ENCODE data around the gene B4GALT7.
"Not testable (repeated sequence)": the region's sequence is repeated elsewhere in the genome, so short reads cannot be mapped to it uniquely, and the experiment has no call there.

Gene B4GALT7

DNA sequence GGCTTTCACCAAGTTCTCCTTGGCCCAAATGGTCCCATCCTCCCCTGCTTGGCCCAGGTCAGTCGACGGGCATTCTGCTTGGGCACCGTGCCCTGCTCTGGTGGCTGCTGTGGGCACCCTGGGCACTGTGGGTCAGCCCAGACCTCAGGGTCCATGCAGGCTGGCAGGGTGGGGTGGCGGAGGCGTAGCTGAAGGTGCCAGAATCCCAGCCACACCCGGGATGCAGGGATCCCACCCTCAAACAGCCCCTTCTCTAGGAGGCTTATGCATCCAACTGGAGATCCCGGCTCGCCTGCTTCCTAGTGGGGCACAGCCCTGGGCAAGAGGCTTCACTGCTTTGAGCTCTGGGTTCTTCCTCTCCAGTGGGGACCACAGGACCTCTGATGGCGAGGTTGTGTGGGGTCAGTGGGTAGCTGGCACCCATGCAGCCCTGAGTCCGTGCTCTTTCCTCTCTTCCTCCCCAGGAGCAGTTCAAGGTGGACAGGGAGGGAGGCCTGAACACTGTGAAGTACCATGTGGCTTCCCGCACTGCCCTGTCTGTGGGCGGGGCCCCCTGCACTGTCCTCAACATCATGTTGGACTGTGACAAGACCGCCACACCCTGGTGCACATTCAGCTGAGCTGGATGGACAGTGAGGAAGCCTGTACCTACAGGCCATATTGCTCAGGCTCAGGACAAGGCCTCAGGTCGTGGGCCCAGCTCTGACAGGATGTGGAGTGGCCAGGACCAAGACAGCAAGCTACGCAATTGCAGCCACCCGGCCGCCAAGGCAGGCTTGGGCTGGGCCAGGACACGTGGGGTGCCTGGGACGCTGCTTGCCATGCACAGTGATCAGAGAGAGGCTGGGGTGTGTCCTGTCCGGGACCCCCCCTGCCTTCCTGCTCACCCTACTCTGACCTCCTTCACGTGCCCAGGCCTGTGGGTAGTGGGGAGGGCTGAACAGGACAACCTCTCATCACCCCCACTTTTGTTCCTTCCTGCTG is 9.4 kb downstream of the B4GALT7 start:
- no peak for DNase-seq (ENCODE audit: low read depth in 2 of 3, low spot score in 2 of 3)

DNA sequence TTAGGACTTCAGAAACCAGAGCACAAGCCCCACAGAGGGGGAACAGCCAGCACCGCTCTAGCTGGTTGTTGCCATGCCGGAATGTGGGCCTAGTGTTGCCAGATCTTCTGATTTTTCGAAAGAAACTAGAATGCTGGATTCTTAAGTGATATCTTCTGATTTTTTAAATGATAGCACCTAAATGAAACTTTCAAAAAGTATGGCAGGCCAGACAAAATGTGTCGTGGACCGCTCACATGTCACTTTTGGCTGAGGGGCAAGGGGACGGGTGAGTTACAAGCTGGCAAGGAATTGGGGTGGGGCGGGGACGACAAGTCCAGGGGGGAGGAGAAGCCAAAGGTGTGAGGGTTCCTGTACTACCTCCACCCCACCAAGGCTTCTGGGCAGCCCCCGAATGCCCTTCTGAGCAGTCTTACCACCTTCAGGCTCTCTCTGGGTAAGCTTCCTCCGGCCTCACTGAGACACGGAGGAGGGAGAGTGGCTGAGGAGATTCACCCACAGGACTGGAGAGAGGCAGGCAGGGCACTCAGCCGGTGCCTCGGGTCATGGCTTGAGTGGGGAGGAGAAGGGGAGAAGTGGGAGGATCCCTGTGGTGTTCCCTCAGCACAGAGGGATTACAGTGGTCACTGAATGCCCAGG is 10.3 kb downstream of the B4GALT7 start:
- no peak for DNase-seq (ENCODE audit: low read depth in 2 of 3, low spot score in 2 of 3)

DNA sequence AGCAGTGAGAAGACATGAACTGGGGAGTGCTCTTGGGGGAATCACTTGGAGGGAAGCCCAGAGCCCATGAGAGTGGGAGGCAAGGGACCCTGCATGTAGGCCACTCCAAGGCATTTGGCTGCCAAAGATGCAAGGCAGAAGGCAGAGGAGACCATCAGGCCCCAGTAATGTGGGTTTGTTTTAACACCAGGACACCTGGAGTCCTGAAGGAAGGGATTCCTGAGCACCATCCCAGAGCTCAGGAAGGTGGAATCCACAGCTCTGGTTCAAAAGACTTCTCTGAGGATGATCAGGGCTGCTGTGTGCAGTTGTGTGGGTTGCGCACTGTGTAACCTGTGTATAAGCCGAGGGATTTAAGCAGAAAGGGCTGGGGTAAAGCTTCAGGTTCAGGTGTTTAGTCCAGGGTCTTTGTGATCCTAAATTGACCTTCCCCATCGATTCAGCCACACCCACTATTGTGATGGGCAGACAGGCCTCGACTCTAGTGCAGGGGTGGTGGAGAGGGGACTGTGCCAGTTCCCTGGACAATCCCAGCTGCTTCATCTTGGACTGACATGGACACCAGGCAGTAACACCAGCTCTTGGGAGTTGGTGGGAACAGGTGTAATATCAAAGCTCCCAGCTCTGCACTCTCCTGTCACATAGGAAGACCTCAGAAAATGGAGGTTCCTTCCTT is 11.0 kb downstream of the B4GALT7 start:
- no peak for DNase-seq (ENCODE audit: low read depth in 2 of 3, low spot score in 2 of 3)

DNA sequence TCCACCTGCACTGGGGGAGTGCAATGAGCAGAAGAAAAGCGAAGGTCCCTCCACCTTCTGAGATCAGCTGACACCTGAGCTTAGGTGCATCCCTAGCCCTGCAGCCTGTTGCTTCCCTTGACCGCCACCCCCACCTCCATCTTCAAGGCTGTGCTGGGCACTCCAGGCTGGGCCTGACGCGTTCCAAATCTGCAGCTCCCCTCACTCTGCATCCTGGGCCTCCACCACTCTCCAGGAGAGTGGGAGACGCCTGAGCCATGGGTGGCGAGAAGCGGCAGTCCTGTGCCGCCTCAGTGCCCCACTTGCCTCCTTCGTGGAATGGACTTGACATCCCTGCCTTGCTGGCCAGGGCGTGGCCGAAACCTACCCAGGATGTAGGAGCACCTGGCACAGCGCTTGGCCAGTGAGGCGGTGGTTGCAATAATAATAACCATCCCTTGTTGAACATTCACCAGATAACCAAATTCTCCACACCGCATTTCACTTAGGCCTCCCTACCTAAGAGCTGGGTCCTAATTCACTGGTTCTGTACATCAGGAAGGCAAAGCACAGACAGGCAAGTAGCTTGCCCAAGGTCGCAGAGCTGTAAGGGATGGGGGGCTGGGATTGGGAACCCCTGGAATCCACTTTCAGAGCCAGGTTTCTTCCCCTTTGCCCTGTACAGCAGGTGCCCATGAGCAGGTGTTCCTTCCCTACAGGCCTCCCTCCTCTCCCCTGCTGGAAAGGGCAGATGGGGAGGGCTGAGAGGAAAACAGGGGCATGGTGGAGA is 11.7 kb downstream of the B4GALT7 start:
- DNase-seq (ENCODE audit: low read depth in 2 of 3, low spot score in 2 of 3): no peak

DNA sequence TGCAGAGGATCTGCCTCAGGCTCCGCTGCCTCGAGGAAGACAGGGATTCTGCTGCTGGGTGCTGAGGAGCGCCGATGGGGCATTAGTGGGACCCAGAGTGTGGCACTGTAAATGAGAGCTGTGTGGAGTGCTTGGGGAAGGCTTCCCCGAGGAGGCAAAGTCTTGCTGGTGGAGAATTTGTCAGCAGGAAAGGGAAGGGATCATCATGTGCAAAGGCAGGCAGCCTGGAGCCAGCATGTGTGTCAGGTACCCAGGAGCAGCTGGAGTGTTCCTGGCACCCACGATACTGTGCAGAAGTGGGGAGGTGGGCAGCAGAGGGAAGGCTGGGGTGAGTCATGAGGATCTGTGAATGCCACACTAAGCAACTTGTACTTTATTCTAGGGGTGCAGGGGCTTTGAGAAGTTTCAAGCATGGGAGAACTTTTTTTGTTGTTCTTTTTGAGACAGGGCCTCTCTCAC is 12.3 kb downstream of the B4GALT7 start:
- no peak for DNase-seq (ENCODE audit: low read depth in 2 of 3, low spot score in 2 of 3)

DNA sequence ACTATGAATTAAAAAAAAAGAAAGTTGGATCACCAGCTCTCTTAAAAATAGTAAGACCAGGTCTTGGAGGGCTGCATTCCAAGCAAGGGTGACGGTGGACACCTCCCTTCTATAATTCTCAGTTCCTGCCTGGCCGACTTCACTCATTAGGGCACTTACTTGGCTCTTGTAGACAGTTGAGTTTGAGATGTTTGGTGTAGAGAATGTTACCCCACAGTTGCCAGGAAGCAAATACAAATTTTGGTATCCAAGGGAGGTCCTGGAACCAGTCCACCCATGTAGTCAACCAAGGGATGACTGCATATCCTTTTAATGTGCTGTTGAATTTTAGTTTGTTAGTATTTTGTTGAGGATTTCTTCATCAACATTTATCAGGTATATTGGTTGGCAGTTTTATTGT is 20.6 kb downstream of the B4GALT7 start:
- no peak for DNase-seq (ENCODE audit: low read depth in 2 of 3, low spot score in 2 of 3)

DNA sequence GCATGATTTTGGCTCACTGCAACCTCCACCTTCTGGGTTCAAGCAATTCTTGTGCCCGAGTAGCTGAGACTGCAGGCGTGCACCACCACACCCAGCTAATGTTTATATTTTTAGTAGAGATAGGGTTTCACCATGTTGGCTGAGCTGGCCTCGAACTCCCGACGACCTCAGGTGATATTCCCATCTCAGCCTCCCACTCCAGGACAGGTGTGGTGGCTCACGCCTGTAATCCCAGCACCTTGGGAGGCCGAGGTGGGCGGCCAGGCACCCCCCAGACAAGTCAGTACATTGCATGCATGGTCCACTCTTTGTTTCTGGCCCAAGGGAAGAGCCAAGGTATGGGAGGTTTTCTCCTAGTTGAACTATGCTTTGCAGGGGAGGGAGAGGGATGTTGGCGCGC is 24.2 kb downstream of the B4GALT7 start:
- DNase-seq (ENCODE audit: low read depth in 2 of 3, low spot score in 2 of 3): not testable (repeated sequence)

DNA sequence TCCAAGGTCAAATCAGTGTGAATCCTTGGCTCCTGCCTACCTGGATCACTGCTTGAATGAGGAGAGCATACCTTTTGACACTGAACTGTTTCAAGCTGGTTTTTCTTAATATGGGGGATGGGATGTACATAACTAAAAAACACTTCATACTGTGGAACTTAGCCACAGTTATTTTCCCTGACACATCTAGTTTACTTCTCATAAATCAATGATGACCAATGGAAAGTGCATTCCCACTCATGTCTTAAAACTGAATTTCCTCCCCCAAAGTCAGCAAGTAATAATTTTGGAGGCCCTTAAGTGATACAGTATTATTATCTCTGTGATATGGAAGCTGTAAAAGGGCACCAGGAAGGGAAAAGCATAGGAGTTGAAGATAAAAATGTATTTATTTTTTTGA is 30.3 kb downstream of the B4GALT7 start:
- DNase-seq (ENCODE audit: low read depth in 2 of 3, low spot score in 2 of 3): not testable (repeated sequence)

DNA sequence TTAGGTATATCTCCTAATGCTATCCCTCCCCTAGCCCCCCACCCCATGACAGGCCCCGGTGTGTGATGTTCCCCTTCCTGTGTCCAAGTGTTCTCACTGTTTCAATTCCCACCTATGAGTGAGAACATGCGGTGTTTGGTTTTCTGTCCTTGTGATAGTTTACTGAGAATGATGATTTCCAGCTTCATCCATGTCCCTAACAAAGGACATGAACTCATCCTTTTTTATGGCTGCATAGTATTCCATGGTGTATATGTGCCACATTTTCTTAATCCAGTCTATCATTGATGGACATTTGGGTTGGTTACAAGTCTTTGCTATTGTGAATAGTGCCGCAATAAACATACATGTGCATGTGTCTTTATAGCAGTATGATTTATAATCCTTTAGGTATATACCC is 35.0 kb downstream of the B4GALT7 start:
- not testable (repeated sequence) for DNase-seq (ENCODE audit: low read depth in 2 of 3, low spot score in 2 of 3)

DNA sequence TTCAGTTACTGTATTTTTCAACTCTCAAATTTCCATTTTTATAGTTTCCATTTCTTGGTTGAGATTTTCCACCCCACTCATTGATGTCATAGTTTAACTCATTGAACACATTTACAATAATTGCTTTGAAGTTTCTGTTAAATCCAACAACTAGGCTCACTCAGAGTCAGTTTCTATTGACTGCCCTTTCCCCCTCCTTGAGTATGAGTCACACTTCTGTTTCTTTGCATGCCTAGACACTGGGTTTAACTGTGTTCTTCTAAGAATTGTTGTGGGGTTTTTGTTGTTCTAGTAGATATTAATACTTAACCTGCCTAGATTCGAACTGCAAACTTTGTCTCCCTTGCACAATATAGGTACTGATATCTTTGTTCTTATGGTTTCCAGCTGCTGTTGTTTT is 45.5 kb downstream of the B4GALT7 start:
- DNase-seq (ENCODE audit: low read depth in 2 of 3, low spot score in 2 of 3): not testable (repeated sequence)

DNA sequence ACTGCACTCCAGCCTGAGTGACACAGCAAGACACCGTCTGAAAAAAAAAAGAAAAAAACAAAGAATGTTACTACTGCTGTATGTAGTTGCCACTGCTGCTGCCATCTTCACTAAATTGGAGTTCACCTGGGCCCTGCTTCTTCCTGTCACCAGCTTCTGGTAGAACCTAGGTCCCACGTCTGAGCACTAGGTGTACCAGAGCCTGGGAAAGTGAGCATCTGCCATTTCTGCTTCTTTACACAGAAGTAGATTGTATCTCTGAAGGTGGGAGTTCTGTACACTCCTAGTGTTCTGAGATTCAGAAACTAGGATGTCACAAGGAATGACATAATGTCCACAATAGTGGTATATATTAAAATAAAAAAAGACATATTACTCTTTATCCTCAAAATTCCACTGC is 51.3 kb downstream of the B4GALT7 start:
- not testable (repeated sequence) for DNase-seq (ENCODE audit: low read depth in 2 of 3, low spot score in 2 of 3)

DNA sequence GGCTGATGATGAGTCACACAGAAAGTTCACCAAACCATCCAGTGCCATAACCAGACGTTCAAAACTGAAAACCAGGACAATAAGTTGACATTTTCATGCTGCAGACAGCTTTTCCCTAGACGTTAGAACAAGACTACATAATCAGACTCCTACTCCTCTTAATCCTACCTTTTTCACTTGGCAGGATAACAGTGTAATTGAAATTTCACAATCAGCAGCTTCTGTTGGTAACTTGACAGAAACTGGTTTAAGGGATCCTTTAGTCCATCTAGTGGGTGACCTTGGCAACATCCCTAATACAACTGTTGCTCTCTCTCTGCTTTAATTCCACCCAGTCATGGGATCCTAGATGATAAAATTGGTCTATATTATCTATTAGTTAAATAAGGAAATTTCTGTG is 57.9 kb downstream of the B4GALT7 start:
- DNase-seq (ENCODE audit: low read depth in 2 of 3, low spot score in 2 of 3): not testable (repeated sequence)

DNA sequence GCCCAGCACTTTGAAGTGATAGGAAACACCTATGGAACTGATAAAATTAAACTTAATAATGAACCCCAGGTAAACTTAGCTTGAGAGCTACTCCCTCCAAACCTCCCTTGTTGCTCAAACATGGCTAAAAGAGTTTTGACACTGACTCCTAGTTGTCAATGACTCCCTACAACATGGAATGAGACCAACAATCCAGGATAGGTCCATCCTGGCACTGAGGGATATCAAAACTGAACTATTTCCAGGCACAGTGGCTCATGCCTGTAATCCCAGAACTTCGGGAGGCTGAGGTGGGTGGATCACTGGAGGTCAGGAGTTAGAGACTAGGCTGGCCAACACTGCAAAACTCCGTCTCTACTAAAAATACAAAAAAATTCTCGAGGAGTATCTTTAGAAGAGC is 58.6 kb downstream of the B4GALT7 start:
- not testable (repeated sequence) for DNase-seq (ENCODE audit: low read depth in 2 of 3, low spot score in 2 of 3)

Measured in activated CD8-positive, alpha-beta memory T cell treated with anti-CD3 and anti-CD28 coated beads for 48 hours (primary cell).